ENCODE measurements around the gene CALCB. TPM values are rescaled to one million over a fixed set of nuclear protein-coding genes. Genes with fewer than 3 reads are reported as not detected.
"Not testable (repeated sequence)": the region's sequence is repeated elsewhere in the genome, so short reads cannot be mapped to it uniquely, and the experiment has no call there.

Gene CALCB
- total RNA-seq, 4 donors from 2014 or later, result 0.42 to 0.90 TPM; not detected in 2

GRCh38 chr11:15034687-15035267 is 38.6 kb upstream of the CALCB start:
- Histone ChIP-seq H3K4me1 (no peaks in the 10 kb centered on the region), H3K9me3 (no peaks in the 10 kb centered on the region), H3K4me3 (no peak overlapping the region), H3K36me3 (no peaks in the 10 kb centered on the region), H3K27me3 (peaks cover 0 to 3% of the 10 kb centered on the region in 2 donors), H3K27ac (no peak overlapping the region)
- TF ChIP-seq EP300 (IDR thresholded peaks at IDR 0.05) (no peak), CTCF (IDR thresholded peaks at IDR 0.05) (no peak), POLR2A (IDR thresholded peaks at IDR 0.05) (no peak)
- no peak for DNase-seq (ENCODE audit: low spot score in 2 of 2)
- WGBS, 2 donors, result 67 to 72% methylated on average over 5 of the region's 5 CpGs

- DNase-seq (ENCODE audit: low spot score in 2 of 2), result no peak
- no peak for TF ChIP-seq CTCF (IDR thresholded peaks at IDR 0.05)
- no peak for TF ChIP-seq POLR2A (IDR thresholded peaks at IDR 0.05)
- TF ChIP-seq EP300 (IDR thresholded peaks at IDR 0.05), result no peak
- Histone ChIP-seq H3K27ac (no peak overlapping the region), H3K4me1 (no peaks in the 10 kb centered on the region), H3K27me3 (peaks cover 0 to 3% of the 10 kb centered on the region in 2 donors), H3K4me3 (no peak overlapping the region), H3K36me3 (no peaks in the 10 kb centered on the region), H3K9me3 (no peaks in the 10 kb centered on the region)
- 46 to 50% methylated on average over 2 to 8 of the region's 12 CpGs for WGBS, 2 donors
Observed at GRCh38 chr11:15035283-15035682, 38.1 kb upstream of the CALCB start.

GRCh38 chr11:15038963-15039362 is 34.4 kb upstream of the CALCB start:
- H3K9me3 ChIP-seq, result no peaks in the 10 kb centered on the region
- WGBS, 2 donors, result 85% methylated on average over 2 of the region's 2 CpGs
- DNase-seq (ENCODE audit: low spot score in 2 of 2), result no peak

GRCh38 chr11:15045209-15045608 is 28.2 kb upstream of the CALCB start:
- H3K36me3 ChIP-seq, result no peaks in the 10 kb centered on the region
- no peaks in the 10 kb centered on the region for H3K9me3 ChIP-seq
- H3K27ac ChIP-seq, result no peak overlapping the region
- no peaks in the 10 kb centered on the region for H3K4me1 ChIP-seq
- TF ChIP-seq EP300 (IDR thresholded peaks at IDR 0.05), result no peak
- TF ChIP-seq POLR2A (IDR thresholded peaks at IDR 0.05), result no peak
- TF ChIP-seq CTCF (IDR thresholded peaks at IDR 0.05), result no peak
- H3K4me3 ChIP-seq, result no peak overlapping the region
- no peaks in the 10 kb centered on the region for H3K27me3 ChIP-seq
- DNase-seq (ENCODE audit: low spot score in 2 of 2), result no peak

More at GRCh38 chr11:15038963-15039362, 34.4 kb upstream of the CALCB start:
- Histone ChIP-seq H3K4me1 (no peaks in the 10 kb centered on the region), H3K27me3 (peaks cover 0 to 3% of the 10 kb centered on the region in 2 donors), H3K27ac (no peak overlapping the region), H3K4me3 (no peak overlapping the region), H3K36me3 (no peaks in the 10 kb centered on the region)
- no peak for TF ChIP-seq POLR2A (IDR thresholded peaks at IDR 0.05)
- no peak for TF ChIP-seq CTCF (IDR thresholded peaks at IDR 0.05)
- no peak for TF ChIP-seq EP300 (IDR thresholded peaks at IDR 0.05)

GRCh38 chr11:15045891-15046290 is 27.5 kb upstream of the CALCB start:
- Histone ChIP-seq H3K27ac (no peak overlapping the region), H3K27me3 (no peaks in the 10 kb centered on the region), H3K36me3 (no peaks in the 10 kb centered on the region), H3K9me3 (no peaks in the 10 kb centered on the region), H3K4me1 (no peaks in the 10 kb centered on the region), H3K4me3 (no peak overlapping the region)
- TF ChIP-seq EP300 (IDR thresholded peaks at IDR 0.05) (no peak), CTCF (IDR thresholded peaks at IDR 0.05) (no peak), POLR2A (IDR thresholded peaks at IDR 0.05) (no peak)
- WGBS, 2 donors, result 72 to 76% methylated on average over 2 of the region's 2 CpGs
- DNase-seq (ENCODE audit: low spot score in 2 of 2), result no peak

GRCh38 chr11:15046673-15047072 is 26.7 kb upstream of the CALCB start:
- not testable (repeated sequence) for H3K9me3 ChIP-seq; H3K27ac ChIP-seq; H3K4me3 ChIP-seq; H3K4me1 ChIP-seq; H3K27me3 ChIP-seq; DNase-seq (ENCODE audit: low spot score in 2 of 2); H3K36me3 ChIP-seq
- WGBS, 2 donors, result 88 to 90% methylated on average over 3 of the region's 3 CpGs

Data from tibial nerve (tissue), 4 donors.